HG03025 (cell line): ENCODE data around the gene SF3B3.
"Not testable (repeated sequence)": the region's sequence is repeated elsewhere in the genome, so short reads cannot be mapped to it uniquely, and the experiment has no call there.

Experiments
- ATAC-seq: cut with Tn5 transposase; IDR thresholded peaks from one replicate; pipeline ENCODE4 v1.9.1; 2021; ENCODE audit warnings: mild to moderate bottlenecking, moderate library complexity; ENCODE audit not compliant: unreplicated experiment, low FRiP score

SF3B3 gene

DNA sequence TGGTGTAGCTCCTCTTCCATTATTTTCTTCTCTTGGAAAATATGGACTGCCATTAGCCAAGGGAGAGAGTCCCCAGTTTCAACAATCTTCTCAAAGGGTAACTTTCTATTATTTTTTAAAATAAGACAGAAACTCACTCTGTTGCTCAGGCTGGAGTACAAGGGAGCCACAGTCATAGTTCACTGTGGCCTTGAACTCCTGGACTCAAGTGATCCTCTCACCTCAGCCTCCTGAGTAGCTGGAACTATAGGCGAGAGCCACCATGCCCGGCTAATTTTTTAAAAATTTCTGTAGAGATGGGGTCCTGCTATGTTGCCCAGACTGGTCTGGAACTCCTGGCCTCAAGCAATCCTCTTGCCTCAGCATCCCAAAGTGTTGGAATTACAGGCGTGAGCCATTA lies 13.4 kb upstream of the SF3B3 start:
- no peak for ATAC-seq

DNA sequence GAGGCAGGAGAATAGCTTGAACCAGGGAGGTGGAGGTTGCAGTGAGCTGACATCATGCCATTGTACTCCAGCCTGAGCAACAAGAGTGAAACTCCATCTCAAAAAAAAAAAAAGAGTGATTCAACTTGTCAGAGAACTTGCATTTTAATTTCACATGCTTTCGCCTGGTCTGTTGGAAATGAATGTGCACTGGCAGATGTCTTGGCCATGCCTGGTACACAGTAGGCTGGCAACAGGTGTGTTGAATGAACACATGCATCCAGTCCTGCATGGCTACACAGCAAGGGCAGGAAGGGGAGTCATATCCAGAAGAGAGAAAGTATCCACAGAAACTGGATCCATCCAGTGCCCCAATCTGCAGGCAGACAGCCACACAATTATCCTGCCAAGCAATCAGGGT lies 11.8 kb upstream of the SF3B3 start:
- no peak for ATAC-seq

DNA sequence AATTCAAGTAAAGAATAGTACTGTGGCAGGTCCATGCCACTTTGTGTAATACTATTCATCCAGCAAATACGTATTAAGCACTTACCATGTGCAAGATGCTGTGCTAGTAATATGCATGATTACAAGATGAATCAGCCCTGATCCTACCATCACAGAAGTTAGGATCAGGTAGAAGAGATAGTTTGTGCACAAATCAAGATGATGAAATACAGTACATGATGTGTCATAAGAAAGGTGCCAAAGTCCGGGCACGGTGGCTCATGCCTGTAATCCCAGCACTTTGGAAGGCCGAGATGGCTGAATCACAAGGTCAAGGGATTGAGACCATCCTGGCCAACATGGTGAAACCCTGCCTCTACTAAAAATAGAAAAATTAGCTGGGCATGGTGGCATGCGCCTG lies 11.2 kb upstream of the SF3B3 start:
- no peak for ATAC-seq

DNA sequence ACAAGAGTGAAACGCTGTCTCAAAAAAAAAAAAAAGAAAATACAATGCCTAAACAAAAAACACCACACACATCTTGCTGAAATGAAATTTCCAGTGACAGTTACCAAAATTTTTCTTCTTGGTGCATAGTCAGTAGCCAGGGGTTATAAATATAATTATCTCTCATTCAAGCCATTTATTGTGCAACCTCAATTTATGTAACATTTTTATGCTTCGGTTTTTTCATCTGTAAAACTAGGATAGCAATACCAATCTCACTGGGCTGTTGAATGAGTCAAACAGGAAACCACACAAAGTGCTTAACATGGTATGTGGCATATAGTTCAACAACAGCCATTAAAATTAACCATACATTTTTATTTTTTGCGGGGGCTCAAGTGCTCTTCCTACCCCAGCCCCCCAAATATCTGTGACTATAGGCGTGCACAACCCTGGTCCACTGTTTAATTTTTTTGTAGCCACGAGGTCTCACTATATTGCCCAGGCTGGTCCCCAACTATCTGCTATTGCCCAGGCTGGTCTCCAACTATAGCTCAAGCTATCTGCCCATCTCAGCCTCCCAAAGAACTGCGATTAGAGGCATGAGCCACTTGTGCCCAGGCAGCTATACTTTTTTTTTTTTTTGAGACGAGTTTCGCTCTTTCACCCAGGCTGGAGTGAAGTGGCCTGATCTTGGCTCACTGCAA lies 2.9 kb upstream of the SF3B3 start:
- ATAC-seq: no peak

DNA sequence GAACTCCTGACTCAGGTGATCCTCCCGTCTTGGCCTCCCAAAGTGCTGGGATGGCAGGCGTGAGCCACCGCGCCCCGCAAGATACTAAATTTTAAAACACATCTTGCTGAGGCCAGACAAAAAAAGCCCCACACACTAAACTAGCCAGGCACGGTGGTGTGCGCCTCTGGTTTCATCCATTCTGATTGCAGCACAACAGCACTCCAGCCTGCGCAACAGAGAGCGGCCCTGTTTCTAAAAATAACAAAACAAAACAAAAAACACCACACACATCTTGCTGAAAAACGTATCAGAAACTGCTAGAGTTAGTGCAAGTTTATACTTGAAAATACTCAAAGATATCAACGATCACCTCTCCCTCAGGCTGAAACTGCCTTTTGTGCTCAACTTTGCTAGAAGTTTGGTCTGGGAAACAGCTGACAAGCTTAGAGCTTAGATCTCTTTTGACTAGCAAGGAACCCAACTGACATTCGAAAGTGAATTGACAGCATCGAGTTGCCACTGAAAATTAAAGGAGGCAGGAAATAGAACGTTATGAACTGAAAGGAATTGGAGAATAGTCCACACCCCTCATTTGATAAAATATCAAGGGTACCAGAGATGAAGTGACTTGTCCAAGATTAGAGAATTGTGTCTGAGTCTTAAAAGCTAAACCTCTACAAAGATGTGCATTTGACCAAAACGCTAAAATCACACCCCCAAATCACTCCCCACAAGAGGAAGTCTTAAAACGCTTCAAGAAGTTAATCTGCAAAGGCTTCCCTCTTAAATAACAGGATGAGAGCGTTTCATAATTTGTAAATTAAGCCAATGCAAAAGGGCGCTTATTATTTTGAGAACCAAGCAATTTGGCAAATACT lies 1.2 kb upstream of the SF3B3 start:
- no peak for ATAC-seq

DNA sequence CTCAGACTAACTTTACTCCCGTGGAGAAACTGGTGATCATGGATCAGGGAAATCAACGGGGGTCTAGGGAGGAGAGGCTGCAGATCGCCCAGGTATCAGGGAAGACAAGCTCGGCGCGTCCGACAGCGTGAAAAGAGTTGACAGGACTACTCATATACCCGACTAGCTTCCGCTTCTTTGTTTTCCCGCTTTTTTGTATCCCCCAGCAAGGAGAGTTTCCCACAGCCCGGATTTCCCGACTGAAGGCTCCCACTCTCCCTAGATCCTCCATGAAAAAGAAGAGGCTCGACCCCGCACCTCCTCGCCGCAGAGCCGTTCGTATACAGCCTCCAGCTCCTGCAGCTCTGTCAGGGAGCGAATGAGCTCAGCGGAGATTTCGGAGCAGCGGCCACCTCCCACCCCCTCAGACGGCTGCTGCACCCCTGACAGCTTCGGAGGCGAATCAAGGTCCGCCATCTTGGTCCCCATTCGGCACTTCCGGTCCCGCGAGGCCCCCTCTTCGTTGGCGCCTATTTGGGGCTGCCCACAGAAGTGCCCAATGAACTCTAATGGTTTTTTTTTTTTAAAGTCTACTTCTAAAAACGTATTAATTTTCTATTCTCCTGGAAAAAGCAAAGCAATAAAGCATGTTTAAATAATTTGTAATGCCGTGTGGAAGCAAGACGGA lies 407 bp upstream of the SF3B3 start, which contains the start of gene COG4:
COG4 (minus strand) TSS at position 479 of the 667 bp plus-strand sequence; CDS start at position 468, 11 bp downstream.
- no peak for ATAC-seq

DNA sequence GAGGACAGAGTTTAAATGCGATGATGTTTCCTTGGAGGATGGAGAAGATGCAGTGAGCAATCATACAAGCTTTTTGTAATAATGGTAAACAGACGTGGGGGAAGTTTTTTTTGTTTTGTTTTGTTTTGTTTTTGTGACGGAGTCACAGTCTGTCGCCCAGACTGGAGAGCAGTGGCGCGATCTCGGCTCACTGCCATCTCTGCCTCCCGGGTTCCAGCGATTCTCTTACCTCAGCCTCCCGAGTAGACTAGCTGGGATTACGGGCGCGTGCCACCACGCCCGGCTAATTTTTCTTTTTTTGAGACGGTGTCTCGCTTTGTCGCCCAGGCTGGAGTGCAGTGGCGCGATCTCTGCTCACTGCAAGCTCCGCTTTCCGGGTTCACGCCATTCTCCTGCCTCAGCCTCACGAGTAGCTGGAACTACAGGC lies 796 bp downstream of the SF3B3 start:
- ATAC-seq: not testable (repeated sequence)

DNA sequence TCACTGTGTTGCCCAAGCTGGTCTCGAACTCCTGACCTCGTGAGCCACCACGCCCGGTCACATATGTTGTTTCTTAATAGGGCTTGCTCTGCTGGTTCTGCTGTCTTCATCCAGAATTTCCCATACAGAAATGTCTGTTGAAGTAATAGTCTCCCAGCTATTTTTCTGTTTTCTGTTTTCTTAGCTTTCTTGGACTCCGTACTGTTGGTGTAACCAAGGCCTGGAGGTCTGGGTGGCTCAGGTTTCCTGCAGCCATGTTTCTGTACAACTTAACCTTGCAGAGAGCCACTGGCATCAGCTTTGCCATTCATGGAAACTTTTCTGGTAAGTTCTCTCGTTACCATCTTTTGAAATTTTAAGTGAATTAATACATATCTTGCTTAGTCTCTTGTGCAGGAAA lies 2.8 kb downstream of the SF3B3 start:
- ATAC-seq: no peak

DNA sequence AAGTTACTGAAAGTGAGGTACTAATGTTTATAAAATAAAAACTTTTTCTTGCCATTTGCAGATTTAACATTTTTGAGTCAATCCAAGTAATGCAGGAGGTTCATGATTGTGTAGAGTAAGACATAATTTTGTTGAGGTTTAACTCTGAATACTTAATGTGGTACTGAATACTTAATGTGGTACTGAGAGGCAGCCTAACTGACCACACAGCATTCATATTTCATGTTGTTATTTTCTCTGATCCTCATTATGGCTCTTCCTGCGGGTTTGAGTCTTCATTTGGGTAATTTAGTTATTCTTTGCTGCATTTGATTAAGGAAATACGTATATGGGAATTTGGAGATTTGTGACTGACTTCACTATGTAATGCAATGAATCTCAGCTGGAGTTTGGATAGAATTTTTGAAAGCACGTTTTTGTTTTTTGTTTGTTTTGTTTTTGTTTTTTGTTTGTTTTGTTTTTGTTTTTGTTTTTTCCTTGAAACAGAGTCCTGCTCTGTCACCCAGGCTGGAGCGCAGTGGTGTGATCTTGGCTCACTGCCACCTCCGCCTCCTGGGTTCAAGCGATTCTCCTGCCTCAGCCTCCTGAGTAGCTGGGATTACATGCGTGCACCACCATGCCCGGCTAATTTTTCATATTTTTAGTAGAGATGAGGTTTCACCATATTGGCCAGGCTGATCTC lies 3.8 kb downstream of the SF3B3 start:
- ATAC-seq: no peak

DNA sequence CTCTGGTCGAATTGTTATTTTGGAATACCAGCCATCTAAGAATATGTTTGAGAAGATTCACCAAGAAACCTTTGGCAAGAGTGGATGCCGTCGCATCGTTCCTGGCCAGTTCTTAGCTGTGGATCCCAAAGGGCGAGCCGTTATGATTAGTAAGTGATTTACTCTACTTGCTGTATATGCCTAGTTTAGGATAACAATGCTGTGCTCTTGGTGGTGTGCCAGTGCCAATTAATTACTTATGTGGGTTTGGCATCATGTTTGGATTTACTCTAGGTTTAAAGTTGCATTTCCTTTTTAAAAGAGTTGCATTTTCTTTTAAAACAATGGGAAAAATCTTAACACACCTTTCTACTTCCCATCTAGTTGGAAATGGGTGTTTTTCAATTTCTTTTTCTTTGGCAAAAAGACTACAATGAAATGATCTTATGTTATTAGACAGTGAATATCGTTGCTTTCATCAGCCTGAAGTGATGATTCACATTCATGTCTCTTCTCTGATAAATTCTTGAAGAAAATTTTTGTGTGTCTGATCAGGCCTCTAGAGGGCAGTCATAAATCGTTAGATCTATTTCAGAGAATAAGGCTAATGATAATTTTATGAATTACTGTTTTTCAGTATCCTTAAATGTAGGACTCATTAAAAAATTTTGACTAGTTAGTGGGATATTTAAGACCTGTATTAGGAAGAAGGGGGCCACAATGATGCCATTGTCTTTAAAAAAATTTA lies 5.6 kb downstream of the SF3B3 start:
- no peak for ATAC-seq

DNA sequence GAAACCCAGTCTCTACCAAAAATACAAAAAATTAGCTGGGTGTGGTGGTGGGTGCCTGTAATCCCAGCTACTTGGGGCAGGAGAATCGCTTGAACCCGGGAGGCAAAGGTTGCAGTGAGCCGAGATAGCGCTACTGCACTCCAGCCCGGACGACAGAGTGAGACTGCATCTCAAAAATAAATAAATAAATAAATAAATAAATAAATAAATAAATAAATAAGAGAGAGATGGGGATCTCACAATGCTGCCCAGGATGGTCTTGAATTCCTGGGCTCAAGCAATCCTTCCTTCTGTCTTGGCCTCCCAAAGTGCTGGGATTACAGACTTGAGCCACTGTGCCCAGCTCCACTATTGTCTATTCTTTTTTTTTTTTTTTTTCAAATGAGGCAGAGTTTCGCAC lies 6.3 kb downstream of the SF3B3 start:
- not testable (repeated sequence) for ATAC-seq

DNA sequence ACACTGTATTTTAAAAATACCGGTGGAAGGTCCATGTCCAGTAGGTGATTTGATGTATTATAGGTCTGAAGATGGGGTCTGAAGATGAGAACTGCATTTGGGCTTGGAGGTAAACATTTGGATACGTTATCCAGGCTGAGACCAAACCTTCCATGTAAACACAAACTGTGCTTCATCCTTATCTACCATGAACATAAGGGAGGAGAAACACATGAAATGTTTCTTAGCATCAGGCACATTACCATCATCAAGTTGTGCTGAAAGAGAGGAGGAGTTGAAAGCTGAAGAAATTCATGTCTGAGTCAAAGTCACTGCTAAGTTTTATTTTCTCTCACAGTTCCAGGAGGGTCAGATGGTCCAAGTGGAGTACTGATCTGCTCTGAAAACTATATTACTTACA lies 11.4 kb downstream of the SF3B3 start:
- no peak for ATAC-seq

DNA sequence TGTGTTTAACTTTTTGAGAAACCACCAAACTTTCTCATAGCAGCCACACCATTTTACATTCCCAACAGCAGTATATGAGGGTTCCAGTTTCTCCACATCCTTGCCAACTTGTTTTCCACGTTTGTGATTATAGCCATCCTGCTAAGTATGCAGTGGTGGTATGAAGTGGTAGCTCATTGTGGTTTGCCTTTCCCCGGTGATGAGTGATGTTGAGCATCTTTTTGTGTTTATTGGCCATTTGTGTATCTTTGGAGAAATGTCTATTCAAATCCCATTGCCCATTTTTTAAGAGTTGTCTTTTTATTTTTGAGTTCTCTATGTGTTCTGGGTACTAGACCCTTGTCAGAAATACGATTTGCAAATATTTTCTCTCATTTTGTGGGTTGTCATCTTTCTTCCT lies 17.4 kb downstream of the SF3B3 start:
- no peak for ATAC-seq

DNA sequence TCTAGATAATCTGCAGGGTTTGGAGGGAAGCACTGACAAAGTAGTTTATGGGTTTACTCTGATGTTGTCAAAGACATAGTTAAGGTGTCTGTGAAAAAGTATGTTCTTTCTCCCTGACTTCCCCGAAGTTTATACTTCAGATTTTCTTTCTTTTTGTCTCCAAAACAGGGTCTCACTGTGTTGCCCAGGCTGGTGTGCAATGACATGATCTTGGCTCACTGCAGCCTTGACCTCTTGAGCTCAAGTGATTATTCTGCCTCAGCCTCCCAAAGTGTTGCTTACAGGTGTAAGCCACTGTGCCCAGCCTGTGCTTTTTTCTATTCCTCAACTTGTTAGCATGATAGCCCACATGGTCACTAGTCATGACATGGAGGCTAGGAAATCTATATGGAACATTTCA lies 20.9 kb downstream of the SF3B3 start:
- ATAC-seq: no peak

DNA sequence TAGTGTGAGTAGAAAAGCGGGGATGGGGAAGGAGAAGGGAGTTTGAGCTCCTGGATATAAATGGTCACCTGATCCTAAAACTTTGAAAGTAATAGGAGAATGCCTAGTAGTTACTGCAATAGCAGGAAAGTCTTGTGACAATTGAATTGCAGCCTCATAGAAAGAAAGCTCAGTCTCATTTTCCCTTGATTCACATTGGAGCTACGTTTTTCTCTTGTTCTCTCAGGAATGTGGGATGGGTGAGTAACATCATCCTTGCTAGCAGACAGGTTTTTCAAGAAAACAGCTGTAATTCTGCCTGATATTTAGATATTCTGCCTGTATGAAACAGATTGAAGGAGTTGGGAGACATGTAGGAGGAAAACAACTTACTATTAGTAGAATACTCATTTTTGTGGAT lies 25.3 kb downstream of the SF3B3 start:
- ATAC-seq: no peak

DNA sequence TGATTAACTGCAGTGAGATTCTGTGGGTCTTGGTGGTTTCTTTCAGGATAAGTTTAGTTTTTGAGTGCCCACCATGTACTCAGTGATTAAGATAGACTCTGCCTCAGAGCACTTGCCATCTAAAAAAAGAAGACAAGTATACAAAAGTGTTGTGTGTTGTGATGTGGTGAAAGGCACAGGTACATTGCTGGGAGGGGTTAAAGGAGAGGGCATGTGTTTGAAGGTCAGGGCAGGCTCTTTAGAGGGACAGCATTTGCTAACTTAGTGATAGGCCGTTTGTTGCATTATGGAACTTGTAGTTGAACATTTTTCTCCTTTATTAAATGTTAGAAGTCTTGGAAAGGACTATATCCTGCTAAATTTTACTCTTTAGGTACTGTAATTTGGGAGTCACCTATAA lies 26.5 kb downstream of the SF3B3 start:
- no peak for ATAC-seq

DNA sequence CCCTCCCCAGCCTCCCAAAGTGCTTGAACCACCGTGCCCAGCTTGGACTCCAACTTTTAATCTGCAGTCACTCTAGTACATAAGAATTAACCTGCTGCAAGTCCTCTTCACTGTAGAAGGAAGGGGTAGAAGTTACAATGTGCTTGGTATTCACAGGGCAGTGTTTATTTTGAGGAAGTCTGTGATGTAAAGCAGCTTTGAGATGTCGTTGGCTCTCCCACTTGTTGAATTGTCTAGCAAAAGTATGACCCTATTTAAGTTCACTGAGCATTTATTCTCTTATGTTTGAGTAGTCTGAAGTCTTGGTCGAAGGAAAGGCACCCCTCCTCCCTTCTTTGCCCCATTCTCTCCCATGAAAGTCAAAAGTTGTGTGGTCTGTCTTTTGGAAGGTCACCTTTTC lies 28.2 kb downstream of the SF3B3 start:
- no peak for ATAC-seq

DNA sequence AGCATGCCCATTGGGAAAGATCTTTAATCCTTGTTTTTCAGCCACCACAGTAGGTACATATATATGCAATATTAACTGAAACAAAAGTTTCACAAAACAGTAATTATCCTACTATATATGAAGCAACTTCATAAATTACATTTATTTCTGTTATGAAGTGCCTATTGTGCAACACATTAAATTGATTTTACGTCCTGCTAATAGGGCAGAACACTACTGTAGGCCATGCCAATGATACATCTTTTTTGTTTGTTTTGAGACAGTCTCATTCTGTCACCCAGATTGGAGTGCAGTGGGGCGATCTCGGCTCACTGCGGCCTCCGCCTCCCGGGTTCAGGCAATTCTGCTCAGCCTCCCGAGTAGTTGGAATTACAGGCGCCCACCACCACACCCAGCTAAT lies 29.1 kb downstream of the SF3B3 start:
- ATAC-seq: no peak

DNA sequence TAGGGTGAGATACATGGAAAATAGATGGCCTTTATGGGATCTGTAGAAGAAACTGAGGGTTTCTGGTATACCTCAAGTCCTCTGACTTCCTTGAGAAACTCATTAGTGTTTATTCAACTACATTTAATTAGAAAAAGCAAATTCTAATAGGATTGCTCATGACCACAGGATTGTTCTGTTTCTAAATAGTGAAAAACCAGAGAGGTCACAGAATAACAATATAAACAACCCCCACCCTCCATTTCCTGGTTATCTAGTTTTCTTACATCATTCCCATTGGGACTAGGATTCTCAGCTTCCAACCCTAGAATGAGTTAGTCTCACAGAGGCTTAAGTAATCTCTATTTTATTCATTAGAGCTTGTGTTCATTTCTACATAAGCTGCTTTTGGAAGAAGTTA lies 30.0 kb downstream of the SF3B3 start:
- no peak for ATAC-seq

DNA sequence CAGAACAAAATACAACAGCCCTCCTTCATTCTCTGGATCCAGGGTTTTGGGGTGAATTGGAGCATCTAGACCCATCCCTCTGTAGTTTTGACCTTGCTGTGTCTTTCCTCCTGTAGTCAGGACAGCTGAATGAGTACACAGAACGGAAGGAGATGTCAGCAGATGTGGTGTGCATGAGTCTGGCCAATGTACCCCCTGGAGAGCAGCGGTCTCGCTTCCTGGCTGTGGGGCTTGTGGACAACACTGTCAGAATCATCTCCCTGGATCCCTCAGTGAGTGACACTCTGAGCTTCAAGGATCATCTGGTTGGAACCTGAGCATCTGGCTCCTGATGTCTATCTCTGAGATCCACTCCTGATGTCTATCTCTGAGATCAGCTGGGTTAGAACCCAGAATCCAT lies 32.4 kb downstream of the SF3B3 start:
- no peak for ATAC-seq
